ENCODE data around the gene NHSL2. TPM values are rescaled to one million over a fixed set of nuclear protein-coding genes. Genes with fewer than 3 reads are reported as not detected.
A peak's percentile ranks its signal among the peaks of the same experiment; 100 is the strongest.

Gene NHSL2
- total RNA-seq, 4 donors from 2014 or later: 7.6 to 30.8 (median 9.1) TPM

DNA sequence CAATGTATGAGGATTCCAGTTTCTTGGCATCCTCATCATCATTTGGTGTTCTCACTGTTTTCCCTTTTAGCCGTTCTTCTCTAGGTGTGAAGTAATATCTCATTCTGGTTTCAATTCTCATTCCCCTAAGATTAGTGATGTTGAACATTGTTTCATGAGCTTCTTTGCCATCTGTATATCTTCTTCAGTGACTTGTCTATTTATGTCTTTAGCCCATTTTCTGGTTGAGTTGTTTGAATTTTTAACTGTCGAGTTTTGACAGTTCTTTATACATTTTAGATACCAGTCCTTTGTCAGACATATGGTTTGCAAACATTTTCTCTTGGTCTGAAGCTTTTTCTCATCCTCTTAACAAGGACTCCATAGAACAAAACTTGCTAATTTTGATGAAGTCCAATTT lies 101.1 kb downstream of the NHSL2 start:
- Histone ChIP-seq H3K36me3 (no peaks in the 10 kb centered on the region), H3K9me3 (no peaks in the 10 kb centered on the region), H3K4me3 (no peak overlapping the region), H3K27ac (no peak overlapping the region), H3K4me1 (no peaks in the 10 kb centered on the region), H3K27me3 (no peaks in the 10 kb centered on the region)
- DNase-seq: no peak
- intact Hi-C loops (cut with DNase I; ENCODE audit: low total_unique reads): no loop called here
- TF ChIP-seq, protein P1, sequence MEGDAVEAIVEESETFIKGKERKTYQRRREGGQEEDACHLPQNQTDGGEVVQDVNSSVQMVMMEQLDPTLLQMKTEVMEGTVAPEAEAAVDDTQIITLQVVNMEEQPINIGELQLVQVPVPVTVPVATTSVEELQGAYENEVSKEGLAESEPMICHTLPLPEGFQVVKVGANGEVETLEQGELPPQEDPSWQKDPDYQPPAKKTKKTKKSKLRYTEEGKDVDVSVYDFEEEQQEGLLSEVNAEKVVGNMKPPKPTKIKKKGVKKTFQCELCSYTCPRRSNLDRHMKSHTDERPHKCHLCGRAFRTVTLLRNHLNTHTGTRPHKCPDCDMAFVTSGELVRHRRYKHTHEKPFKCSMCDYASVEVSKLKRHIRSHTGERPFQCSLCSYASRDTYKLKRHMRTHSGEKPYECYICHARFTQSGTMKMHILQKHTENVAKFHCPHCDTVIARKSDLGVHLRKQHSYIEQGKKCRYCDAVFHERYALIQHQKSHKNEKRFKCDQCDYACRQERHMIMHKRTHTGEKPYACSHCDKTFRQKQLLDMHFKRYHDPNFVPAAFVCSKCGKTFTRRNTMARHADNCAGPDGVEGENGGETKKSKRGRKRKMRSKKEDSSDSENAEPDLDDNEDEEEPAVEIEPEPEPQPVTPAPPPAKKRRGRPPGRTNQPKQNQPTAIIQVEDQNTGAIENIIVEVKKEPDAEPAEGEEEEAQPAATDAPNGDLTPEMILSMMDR (IDR thresholded peaks at IDR 0.05): no peak
- no peak for TF ChIP-seq POLR2A (IDR thresholded peaks at IDR 0.05)

DNA sequence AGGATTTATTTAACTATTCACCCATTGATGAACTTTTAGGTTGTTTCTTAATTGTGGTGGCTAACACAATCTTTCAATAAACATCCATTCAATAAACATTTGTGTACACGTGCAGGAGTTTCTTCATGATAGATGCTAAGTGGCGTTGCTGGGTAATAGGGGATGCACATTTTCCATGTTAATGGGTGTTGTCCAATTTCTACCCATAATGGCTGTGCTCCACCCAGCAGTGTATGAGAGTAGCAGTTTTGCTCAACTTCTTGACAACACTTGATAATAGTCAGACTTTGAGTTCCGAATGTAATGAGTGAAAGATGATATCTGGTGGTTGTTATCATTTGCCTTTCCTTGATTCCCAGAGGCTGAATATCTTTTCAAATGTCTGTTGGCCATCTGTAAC lies 104.7 kb downstream of the NHSL2 start:
- no peak for TF ChIP-seq POLR2A (IDR thresholded peaks at IDR 0.05)
- TF ChIP-seq, protein P1 (IDR thresholded peaks at IDR 0.05): no peak

DNA sequence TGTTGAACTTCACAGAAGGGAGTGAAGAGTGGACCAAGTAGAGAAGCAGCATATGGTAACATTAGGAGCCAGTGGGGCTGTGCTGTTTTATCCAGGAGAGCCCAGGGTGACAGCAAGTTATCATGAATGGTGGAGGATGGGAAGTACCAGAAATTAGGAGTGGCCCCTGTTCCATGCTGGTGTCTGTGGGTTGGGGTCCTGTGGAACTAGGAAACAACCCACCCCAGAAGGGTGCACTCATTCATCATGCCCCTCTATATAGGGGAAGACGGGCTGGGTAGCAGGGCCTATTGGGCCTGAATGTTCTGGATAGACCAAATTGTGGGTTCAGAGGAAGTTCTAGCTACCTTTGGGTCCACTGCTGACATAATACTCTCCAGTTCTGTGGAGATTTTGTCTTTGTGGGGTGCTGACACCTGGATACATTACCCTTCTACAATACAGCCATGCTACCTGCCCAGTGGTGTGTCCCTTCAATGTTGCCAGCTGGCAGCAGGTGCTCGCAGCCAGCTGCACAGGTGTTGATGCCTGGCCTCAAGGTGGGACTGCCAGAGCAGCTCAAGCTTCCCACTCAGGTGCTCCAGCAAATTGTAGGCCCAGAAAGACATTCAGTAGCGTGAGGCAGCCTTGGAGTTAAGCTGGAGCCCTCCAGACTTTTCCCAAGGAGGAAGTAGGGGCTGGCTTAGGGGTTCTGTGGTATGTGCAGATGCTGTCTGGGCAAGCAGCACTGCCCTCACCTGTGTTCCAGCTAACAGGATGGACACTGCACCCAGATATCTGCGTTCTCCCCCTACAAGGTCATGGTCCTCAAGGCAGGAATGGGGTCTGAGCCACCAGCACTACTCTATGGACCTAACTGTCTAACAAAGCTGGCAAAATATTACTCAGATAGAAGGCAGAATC lies 106.5 kb downstream of the NHSL2 start:
- H3K27me3 ChIP-seq: no peaks in the 10 kb centered on the region
- DNase-seq: no peak
- intact Hi-C loops (cut with DNase I; ENCODE audit: low total_unique reads): no loop called here
- no peaks in the 10 kb centered on the region for H3K4me1 ChIP-seq
- H3K27ac ChIP-seq: no peak overlapping the region
- H3K36me3 ChIP-seq: no peaks in the 10 kb centered on the region
- H3K4me3 ChIP-seq: no peak overlapping the region
- no peaks in the 10 kb centered on the region for H3K9me3 ChIP-seq
- TF ChIP-seq POLR2A (IDR thresholded peaks at IDR 0.05): no peak
- TF ChIP-seq, protein P1 (IDR thresholded peaks at IDR 0.05): no peak

More for the DNA sequence above, 104.7 kb downstream of the NHSL2 start:
- no peaks in the 10 kb centered on the region for H3K27me3 ChIP-seq
- no peaks in the 10 kb centered on the region for H3K4me1 ChIP-seq
- no peak for DNase-seq
- H3K4me3 ChIP-seq: no peak overlapping the region
- intact Hi-C loops (cut with DNase I; ENCODE audit: low total_unique reads): no loop called here
- H3K27ac ChIP-seq: no peak overlapping the region
- H3K9me3 ChIP-seq: no peaks in the 10 kb centered on the region
- no peaks in the 10 kb centered on the region for H3K36me3 ChIP-seq

DNA sequence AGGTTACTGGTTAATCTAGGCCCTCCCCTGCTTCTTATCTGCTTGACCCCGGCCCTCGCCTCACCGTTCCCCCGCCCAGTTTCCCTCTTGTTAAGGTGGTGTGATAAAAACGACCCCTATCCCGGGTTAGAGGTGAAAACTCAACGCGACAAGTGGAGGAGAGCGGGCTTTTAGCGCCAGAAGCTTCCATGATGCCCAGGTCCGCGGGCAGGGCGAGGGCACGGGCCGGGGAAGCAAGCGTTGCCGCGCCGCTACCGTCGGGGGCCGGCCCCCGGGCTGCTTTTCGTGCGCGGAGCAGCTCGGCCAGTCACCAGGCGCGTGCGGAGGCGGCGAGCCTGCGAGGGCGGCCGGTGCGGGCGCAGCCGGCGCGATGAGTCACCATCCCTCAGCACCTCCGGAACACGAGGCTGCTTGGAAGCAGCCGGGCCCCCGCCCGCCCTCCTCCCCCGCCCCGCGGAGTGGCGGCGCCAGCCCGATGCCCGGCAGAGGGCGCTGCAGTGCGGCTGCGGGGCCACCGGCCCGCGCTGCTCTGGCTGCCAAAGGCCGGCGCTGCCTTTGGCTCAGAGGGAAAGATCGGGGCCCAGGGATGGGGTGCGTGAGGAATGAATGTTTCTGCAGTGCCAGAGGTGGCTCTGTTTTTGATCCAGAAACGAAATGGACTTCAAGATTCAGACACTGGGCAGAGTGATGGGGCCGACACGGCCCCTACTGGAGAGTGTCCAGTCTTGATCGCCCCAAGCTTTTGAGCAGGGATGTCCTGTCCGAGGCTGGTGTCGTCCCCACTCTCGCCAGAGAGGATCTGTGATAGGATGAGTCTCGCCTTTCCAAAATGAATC lies 107.8 kb downstream of the NHSL2 start:
- intact Hi-C loops (cut with DNase I; ENCODE audit: low total_unique reads): no loop called here
- DNase-seq: peak; percentile 87 to 88
- TF ChIP-seq POLR2A (IDR thresholded peaks at IDR 0.05): peak in 1 of 2 donors; percentile 54
- TF ChIP-seq, protein P1 (IDR thresholded peaks at IDR 0.05): peak; percentile 49 to 86 (median 78)

More for the DNA sequence above, 107.8 kb downstream of the NHSL2 start:
- Histone ChIP-seq H3K27ac (peak overlapping the region; percentile 64 to 77), H3K27me3 (no peaks in the 10 kb centered on the region), H3K4me3 (peak overlapping the region in 1 of 2 donors; percentile 18), H3K4me1 (no peaks in the 10 kb centered on the region), H3K36me3 (no peaks in the 10 kb centered on the region), H3K9me3 (no peaks in the 10 kb centered on the region)

All from uterus (tissue), 4 donors.